Measurements from ENCODE around the gene ROBO3.

ROBO3 gene

GRCh38 chr11:124898711-124899110, 33.5 kb downstream of the ROBO3 start:
- H4K20me1 ChIP-seq (ENCODE audit: low read depth, low read length): no peaks in the 10 kb centered on the region
- H3K4me3 ChIP-seq (ENCODE audit: insufficient read depth, low read length, poor library complexity, severe bottlenecking): no peak overlapping the region
- H3K27ac ChIP-seq (ENCODE audit: low read depth, low read length): no peak overlapping the region
- H3K4me2 ChIP-seq (ENCODE audit: low read depth, low read length, poor library complexity, severe bottlenecking): no peak overlapping the region
- H3K79me2 ChIP-seq (ENCODE audit: insufficient read depth, low read length): no peaks in the 10 kb centered on the region
- no peak overlapping the region for H3K9ac ChIP-seq (ENCODE audit: low read length)
- no peaks in the 10 kb centered on the region for H3K9me3 ChIP-seq (ENCODE audit: insufficient read depth, low read length)
- no peaks in the 10 kb centered on the region for H3F3A ChIP-seq (ENCODE audit: insufficient read depth)
- 0 out of 2 replicates have a peak, but pooled peaks cover 5% of the 10 kb centered on the region for H3K27me3 ChIP-seq (ENCODE audit: low read length)
- H2AFZ ChIP-seq (ENCODE audit: low read depth, low read length, severe bottlenecking): no peak overlapping the region
- H3K9me2 ChIP-seq (replicated peaks; ENCODE audit: insufficient read depth, low read length): no peaks in the 10 kb centered on the region
- no peak for TF ChIP-seq EZH2phosphoT487 (conservative IDR thresholded peaks at IDR 0.05; ENCODE audit: low read length)
- no peak for TF ChIP-seq CTCF (IDR thresholded peaks at IDR 0.05; ENCODE audit: insufficient read depth, low read length, poor library complexity, severe bottlenecking)
- H3K36me3 ChIP-seq (ENCODE audit: low read length): no peaks in the 10 kb centered on the region

- Histone ChIP-seq H2AFZ (ENCODE audit: low read depth, low read length, severe bottlenecking) (no peak overlapping the region), H3K27me3 (ENCODE audit: low read length) (0 out of 2 replicates have a peak, but pooled peaks cover 5% of the 10 kb centered on the region), H3K9me3 (ENCODE audit: insufficient read depth, low read length) (no peaks in the 10 kb centered on the region), H3K27ac (ENCODE audit: low read depth, low read length) (no peak overlapping the region), H3K4me2 (ENCODE audit: low read depth, low read length, poor library complexity, severe bottlenecking) (no peak overlapping the region), H3K4me3 (ENCODE audit: insufficient read depth, low read length, poor library complexity, severe bottlenecking) (no peak overlapping the region), H3K36me3 (ENCODE audit: low read length) (no peaks in the 10 kb centered on the region), H3F3A (ENCODE audit: insufficient read depth) (no peaks in the 10 kb centered on the region), H3K9me2 (replicated peaks; ENCODE audit: insufficient read depth, low read length) (no peaks in the 10 kb centered on the region), H3K79me2 (ENCODE audit: insufficient read depth, low read length) (no peaks in the 10 kb centered on the region), H3K9ac (ENCODE audit: low read length) (no peak overlapping the region), H4K20me1 (ENCODE audit: low read depth, low read length) (no peaks in the 10 kb centered on the region)
- TF ChIP-seq CTCF (IDR thresholded peaks at IDR 0.05; ENCODE audit: insufficient read depth, low read length, poor library complexity, severe bottlenecking) (no peak), EZH2phosphoT487 (conservative IDR thresholded peaks at IDR 0.05; ENCODE audit: low read length) (no peak)
These were observed 34.3 kb downstream of the ROBO3 start for GRCh38 chr11:124899383-124900145.

- Histone ChIP-seq H4K20me1 (ENCODE audit: low read depth, low read length) (no peaks in the 10 kb centered on the region), H3K4me3 (ENCODE audit: insufficient read depth, low read length, poor library complexity, severe bottlenecking) (no peak overlapping the region), H3K79me2 (ENCODE audit: insufficient read depth, low read length) (no peaks in the 10 kb centered on the region), H3K9me3 (ENCODE audit: insufficient read depth, low read length) (no peaks in the 10 kb centered on the region), H3K36me3 (ENCODE audit: low read length) (no peaks in the 10 kb centered on the region), H2AFZ (ENCODE audit: low read depth, low read length, severe bottlenecking) (no peak overlapping the region), H3K27me3 (ENCODE audit: low read length) (0 out of 2 replicates have a peak, but pooled peaks cover 5% of the 10 kb centered on the region), H3K27ac (ENCODE audit: low read depth, low read length) (no peak overlapping the region), H3K4me2 (ENCODE audit: low read depth, low read length, poor library complexity, severe bottlenecking) (no peak overlapping the region), H3K9me2 (replicated peaks; ENCODE audit: insufficient read depth, low read length) (no peaks in the 10 kb centered on the region), H3F3A (ENCODE audit: insufficient read depth) (no peaks in the 10 kb centered on the region), H3K9ac (ENCODE audit: low read length) (no peak overlapping the region)
- TF ChIP-seq CTCF (IDR thresholded peaks at IDR 0.05; ENCODE audit: insufficient read depth, low read length, poor library complexity, severe bottlenecking): no peak
- TF ChIP-seq EZH2phosphoT487 (conservative IDR thresholded peaks at IDR 0.05; ENCODE audit: low read length): no peak
These were observed 35.2 kb downstream of the ROBO3 start for GRCh38 chr11:124900464-124900863.
